HG02642 (cell line): ENCODE measurements around the gene DIP2A.
"Not testable (repeated sequence)": the region's sequence is repeated elsewhere in the genome, so short reads cannot be mapped to it uniquely, and the experiment has no call there.

Source experiments
- ATAC-seq: cut with Tn5 transposase; IDR thresholded peaks from one replicate; pipeline ENCODE4 v1.9.1; 2021; ENCODE audit warnings: mild to moderate bottlenecking; ENCODE audit not compliant: unreplicated experiment, poor library complexity

Gene DIP2A

DNA sequence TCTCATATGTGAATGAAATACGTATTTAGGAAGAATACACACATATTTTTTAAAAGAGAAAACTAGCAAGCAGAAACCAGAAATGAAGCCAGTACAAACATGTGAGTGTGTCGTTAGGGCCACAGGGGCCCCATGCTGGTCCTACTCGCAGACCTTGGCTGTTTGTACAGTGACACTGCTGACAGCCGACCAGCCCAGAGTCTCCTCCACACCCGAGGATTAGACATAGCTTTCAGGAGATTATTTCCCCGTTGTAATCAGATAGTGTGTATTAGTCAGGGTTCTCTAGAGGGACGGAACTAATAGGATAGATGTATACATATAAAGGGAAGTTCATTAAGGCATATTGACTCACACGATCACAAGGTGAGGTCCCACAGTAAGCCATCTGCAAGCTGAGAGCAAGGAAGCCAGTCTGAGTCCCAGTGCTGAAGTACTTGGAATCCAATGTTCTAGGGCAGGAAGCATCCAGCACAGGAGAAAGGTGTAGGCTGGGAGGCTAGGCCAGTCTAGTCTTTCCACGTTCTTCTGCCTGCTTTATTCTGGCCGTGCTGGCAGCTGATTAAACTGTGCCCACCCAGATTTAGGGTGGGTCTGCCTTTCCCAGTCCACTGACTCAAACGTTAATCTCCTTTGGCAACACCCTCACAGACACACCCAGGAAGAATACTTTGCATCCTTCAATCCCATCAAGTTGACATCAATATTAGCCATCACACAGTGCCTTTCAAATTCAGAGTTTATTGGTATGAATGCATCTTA, 51.2 kb downstream of the DIP2A start:
- no peak for ATAC-seq

DNA sequence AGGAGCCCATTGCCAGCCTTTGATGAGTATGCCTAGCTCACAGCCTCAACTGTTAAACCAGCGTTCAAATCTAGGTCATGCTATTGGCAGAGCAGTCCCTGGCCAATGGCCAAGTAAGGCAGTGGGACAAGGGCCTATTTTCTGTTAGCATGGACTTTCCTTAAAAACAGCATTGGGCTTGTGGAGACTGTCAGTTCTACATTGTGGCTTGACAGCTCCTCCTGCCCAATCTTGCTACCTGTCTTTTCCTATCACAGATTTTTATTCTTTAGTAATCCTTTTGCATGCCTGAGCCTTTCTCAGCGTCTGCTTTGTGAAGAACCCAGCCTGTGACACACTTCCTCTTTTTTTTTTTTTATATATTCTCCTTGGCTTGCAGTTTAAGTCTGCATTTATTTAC, 56.4 kb downstream of the DIP2A start:
- ATAC-seq, result no peak

DNA sequence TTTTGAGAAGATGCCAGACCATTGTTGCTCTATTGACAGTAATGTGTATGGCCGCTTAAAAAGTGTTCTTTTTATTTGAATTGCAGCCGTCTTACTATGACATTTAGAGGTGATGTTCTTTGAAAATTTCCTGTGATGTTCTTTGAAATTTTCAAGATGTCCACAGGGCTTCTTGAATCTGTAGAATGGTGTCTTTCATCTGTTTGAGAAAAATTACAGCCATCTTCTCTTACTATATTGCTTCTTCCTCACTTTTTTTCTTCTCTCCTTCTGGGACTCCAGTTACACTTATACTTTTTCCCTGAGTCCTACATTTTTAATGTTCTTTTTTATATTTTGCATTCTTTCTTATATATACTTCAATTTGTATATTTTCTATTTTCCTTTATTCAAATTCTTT, 57.4 kb downstream of the DIP2A start:
- ATAC-seq, result no peak

GRCh38 chr21:46517361-46517760, 58.7 kb downstream of the DIP2A start:
- ATAC-seq, result no peak

GRCh38 chr21:46518983-46519583, 60.4 kb downstream of the DIP2A start:
- ATAC-seq, result no peak

DNA sequence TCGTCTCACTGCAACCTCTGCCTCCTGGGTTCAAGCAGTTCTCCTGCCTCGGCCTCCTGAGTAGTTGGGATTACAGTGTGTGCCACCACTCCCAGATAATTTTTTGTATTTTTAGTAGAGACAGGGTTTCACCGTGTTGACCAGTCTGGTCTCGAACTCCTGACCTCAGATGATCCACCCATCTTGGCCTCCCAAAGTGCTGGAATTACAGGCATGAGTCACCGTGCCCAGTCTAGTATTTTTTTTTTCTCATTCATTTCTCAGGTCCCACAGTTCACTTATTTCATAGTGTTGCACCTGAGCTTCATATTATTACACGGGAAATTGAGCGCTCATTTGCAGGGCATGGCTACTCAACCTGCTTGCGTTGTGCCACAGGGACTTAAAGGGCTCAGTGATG, 68.7 kb downstream of the DIP2A start:
- not testable (repeated sequence) for ATAC-seq

DNA sequence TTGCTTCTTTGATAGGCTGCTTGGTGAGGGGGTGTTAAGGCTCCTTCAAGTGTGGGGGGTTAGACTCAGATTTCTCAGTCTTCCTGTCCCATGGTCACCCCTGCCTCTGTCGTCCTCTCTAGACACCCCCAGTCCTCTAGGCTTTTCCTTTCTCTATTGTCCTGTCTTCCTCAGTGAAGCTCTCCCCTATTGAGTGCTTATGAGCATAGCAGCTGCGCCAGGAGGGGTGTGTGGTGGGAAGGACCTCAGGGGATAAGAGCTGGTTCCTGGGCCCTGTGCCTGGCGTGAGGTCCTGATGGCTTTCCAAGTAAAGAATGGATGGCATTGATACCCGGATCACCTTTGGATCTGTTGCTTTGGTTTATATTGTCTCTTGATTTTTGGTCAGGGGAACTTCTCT, 69.1 kb downstream of the DIP2A start:
- no peak for ATAC-seq

GRCh38 chr21:46532080-46532479, 73.4 kb downstream of the DIP2A start:
- ATAC-seq, result no peak

DNA sequence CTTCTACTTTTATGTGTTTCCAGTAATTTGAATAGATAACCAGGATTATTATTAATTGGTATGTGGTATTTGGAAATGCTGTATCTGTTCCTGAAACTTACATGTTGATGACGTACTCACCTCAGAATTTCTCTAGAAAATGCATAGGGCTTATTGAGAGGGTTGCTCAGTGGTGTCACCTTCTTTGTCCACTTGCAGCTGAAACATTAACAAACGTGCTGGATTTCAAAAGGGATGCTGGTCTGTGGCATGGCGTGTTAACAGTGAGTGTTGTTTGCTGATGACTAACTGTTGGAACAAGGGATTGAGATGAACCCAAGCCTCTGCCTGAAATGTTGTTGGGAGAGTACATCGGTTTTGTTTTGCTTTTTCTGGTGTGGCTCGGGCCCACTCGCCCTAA, 78.3 kb downstream of the DIP2A start:
- no peak for ATAC-seq

DNA sequence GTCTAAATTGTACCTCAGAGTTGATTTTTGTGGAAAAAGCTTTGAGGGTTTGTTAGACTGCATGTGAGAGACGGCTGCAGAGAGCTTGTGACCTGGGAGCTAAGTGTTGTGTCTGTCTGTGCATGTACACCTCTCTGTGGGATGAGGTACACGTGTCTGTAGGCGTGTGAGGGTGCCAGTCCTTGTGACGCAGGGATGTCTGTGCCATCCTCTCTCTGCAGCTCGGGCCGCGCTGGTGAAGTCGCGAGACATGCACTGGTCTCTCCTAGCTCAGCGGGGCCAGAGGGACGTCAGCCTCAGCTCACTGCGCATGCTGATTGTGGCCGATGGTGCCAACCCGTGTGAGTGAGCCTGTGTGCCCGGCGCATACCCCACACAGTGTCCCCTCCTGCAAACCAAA, 79.6 kb downstream of the DIP2A start:
- no peak for ATAC-seq

DNA sequence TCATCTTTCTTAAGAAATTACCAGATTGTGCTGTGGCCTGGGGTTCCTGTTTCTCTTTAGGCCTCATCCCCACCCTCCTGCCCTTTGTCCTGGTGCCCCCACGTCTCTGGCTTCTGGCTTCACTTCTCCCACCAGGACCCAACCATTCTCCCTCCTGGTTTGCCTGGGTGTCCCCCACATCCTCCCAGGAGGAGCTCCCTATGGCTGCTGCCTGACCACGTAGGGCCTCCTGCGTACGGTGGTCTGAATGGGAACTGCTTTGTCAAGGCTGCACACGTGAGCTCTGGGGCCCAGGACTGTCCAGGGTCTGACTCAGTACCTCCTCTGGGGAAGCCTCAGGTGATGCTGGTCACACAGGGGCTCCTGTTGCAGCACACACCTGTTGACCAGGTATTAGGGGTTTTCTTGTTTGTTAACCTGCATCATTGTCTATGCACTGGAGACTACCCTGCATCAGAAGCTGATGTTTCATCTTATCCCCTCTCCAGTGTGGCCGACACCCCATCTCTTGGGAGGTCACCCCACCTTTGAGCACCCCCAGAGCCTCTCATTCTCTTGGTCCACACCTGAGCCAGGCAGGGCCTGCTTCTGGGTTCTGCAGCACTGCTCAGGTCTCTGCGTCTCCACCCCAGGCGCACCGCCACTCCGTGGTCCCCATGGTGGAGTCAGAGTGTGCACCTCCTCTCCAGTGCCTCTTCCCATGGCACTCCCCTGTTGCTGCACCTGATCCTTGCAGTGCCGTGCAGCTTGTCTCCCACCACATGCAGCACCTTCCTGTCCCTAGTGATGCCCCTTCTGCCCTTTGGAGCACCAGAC, 80.4 kb downstream of the DIP2A start:
- no peak for ATAC-seq

DNA sequence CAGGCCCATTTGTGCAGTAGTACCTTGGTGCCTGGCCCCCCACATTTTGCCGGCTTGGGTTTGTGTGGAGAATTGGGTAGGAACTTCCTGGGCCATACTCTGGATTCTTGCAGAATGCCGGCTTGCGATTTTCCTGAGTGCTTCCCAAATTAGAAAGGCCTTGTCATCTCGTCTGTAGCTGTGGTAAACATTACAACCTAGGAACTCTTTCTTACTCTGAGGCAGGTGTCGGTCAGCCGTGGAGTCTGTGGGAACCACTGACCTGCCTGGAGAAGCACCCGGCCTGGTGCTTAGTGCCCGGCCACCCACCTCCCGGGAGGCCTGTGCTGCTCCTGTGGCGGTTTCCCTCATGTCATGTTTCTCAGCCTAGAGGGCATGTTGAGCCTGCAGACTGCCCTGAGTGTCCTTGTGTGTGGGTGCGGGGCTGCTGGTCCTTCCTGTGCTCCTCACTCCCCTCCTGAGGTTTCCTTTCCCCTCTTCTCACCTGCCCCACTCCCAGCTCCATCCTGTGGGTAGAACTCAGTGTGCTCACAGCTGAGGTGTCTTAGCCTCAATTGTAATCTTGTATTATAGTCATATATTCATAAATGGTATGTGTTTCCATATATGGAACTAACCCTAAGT, 81.5 kb downstream of the DIP2A start:
- ATAC-seq, result no peak

- no peak for ATAC-seq
Measured at GRCh38 chr21:46542588-46543124, 84.0 kb downstream of the DIP2A start.

- no peak for ATAC-seq
Measured at GRCh38 chr21:46543306-46543705, 84.6 kb downstream of the DIP2A start.

GRCh38 chr21:46544003-46544402, 85.3 kb downstream of the DIP2A start:
- no peak for ATAC-seq

DNA sequence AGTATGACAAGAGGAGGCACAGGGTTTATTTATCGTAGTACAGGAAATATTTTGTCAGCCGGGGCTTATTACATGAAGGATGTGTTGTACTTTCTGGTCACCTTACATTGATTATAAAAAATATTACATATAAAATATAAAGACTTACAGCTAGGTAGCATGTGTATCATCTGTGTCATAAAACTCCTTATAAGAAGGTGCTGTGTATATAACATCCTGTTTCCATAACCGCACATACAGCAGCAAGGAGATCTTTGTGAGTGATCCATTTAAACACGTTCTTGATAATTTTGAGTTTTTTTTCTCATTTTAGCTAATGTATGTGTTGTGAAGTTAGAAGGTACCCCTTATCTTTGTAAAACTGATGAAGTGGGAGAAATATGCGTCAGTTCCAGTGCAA, 86.1 kb downstream of the DIP2A start:
- ATAC-seq, result no peak

- ATAC-seq, result no peak
Measured at GRCh38 chr21:46545363-46545762, 86.7 kb downstream of the DIP2A start.

- ATAC-seq, result no peak
Measured at GRCh38 chr21:46545911-46546310, 87.2 kb downstream of the DIP2A start.

DNA sequence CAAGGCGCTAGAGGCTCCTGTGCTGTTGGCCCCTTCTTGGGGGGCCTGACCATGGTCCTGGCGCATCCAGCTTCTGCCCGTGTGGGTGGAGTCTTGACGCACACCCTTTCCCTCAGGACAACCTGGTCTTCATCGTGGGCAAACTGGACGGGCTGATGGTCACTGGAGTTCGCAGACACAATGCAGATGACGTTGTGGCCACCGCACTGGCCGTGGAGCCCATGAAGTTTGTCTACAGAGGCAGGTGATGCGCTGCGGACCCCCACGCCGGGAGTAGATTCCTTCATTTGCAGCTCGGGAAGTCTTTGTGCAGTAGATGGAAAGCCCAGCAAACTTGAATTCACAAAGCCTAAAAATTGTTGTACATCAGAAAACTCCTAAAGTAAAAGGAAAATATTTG, 88.1 kb downstream of the DIP2A start:
- ATAC-seq, result no peak

DNA sequence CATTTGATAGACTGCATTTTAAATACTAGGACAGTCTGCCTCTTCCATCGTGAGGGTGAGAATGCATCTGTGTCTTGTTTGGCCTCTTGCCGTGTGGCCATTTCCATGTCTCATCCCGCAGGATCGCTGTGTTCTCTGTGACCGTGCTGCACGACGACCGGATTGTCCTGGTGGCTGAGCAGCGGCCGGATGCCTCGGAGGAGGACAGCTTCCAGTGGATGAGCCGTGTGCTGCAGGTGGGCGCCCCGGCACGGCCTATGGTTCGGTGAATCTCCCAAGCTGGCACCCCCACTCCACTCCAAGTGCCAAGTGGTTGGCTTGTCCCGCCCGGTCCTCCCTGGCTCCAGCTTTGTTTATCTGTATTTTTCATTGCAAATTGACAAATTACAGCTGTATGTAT, 91.0 kb downstream of the DIP2A start:
- no peak for ATAC-seq
